Measurements from ENCODE around the gene FAF2. TPM values are rescaled to one million over a fixed set of nuclear protein-coding genes. Genes with fewer than 3 reads are reported as not detected.

FAF2 gene
- total RNA-seq, 4 donors from 2014 or later, result 25.3 to 27.7 (median 25.5) TPM

- no peaks in the 10 kb centered on the region for H3K4me1 ChIP-seq
- 51 to 68% methylated on average over 6 to 8 of the region's 18 CpGs for WGBS, 2 donors (ENCODE audit: low coverage in 1 of 2)
- no peak for ATAC-seq
- H3K36me3 ChIP-seq, result no peaks in the 10 kb centered on the region
- no peaks in the 10 kb centered on the region for H3K9me3 ChIP-seq
- no peak overlapping the region for H3K4me3 ChIP-seq
- no peak overlapping the region for H3K27ac ChIP-seq
- H3K27me3 ChIP-seq, result peaks cover 33% of the 10 kb centered on the region
- TF ChIP-seq POLR2AphosphoS5 (IDR thresholded peaks at IDR 0.05) (no peak), POLR2A (IDR thresholded peaks at IDR 0.05) (no peak), EP300 (IDR thresholded peaks at IDR 0.05) (no peak)
- TF ChIP-seq, protein P1, sequence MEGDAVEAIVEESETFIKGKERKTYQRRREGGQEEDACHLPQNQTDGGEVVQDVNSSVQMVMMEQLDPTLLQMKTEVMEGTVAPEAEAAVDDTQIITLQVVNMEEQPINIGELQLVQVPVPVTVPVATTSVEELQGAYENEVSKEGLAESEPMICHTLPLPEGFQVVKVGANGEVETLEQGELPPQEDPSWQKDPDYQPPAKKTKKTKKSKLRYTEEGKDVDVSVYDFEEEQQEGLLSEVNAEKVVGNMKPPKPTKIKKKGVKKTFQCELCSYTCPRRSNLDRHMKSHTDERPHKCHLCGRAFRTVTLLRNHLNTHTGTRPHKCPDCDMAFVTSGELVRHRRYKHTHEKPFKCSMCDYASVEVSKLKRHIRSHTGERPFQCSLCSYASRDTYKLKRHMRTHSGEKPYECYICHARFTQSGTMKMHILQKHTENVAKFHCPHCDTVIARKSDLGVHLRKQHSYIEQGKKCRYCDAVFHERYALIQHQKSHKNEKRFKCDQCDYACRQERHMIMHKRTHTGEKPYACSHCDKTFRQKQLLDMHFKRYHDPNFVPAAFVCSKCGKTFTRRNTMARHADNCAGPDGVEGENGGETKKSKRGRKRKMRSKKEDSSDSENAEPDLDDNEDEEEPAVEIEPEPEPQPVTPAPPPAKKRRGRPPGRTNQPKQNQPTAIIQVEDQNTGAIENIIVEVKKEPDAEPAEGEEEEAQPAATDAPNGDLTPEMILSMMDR (IDR thresholded peaks at IDR 0.05), result no peak
Measured at GRCh38 chr5:176553260-176554085, 105.3 kb downstream of the FAF2 start.

- WGBS, 2 donors (ENCODE audit: low coverage in 1 of 2), result 89 to 96% methylated on average over 8 to 13 of the region's 13 CpGs
- H3K36me3 ChIP-seq, result no peaks in the 10 kb centered on the region
- H3K4me1 ChIP-seq, result no peaks in the 10 kb centered on the region
- H3K9me3 ChIP-seq, result no peaks in the 10 kb centered on the region
- H3K27me3 ChIP-seq, result peaks cover 67% of the 10 kb centered on the region
- no peak for ATAC-seq
- no peak for TF ChIP-seq EP300 (IDR thresholded peaks at IDR 0.05)
- TF ChIP-seq, protein P1 (IDR thresholded peaks at IDR 0.05), result no peak
- TF ChIP-seq POLR2AphosphoS5 (IDR thresholded peaks at IDR 0.05), result no peak
- TF ChIP-seq POLR2A (IDR thresholded peaks at IDR 0.05), result no peak
- no peak overlapping the region for H3K27ac ChIP-seq
- H3K4me3 ChIP-seq, result no peak overlapping the region
Measured at GRCh38 chr5:176557846-176558245, 109.7 kb downstream of the FAF2 start.

Small RNAs within 50 kb of the gene (small RNA-seq; reads per million reads assigned to genes)
- 0 reads per million in 4 donors for gene AC010297.1
- 0 reads per million in 4 donors for gene RF00019
- 0 reads per million in 4 donors for gene RN7SL684P

Other genes with a start within 250 kb of the FAF2 start
- 10 to 100 TPM; 11.2 to 84.5 (median 32.7) TPM for gene SIMC1, start 210.0 kb upstream of the FAF2 start, total RNA-seq
- gene KIAA1191, start 86.6 kb upstream of the FAF2 start, total RNA-seq, result 100 to 1,000 TPM; 130 to 157 (median 140) TPM
- 10 to 100 TPM in 3 of 4 donors, 1 to 10 TPM in 1; 4.4 to 23.3 (median 10.8) TPM for gene ARL10, start 82.9 kb upstream of the FAF2 start, total RNA-seq
- 10 to 100 TPM in 3 of 4 donors, 1 to 10 TPM in 1; 9.1 to 22.3 (median 14.3) TPM for gene NOP16, start 59.8 kb upstream of the FAF2 start, total RNA-seq
- 100 to 1,000 TPM in 3 of 4 donors, 10 to 100 TPM in 1; 87.1 to 190 (median 157) TPM for gene HIGD2A, start 59.6 kb upstream of the FAF2 start, total RNA-seq
- gene CLTB, start 31.8 kb upstream of the FAF2 start, total RNA-seq, result 100 to 1,000 TPM; 222 to 285 (median 240) TPM
- 10 to 100 TPM in 3 of 4 donors, 1 to 10 TPM in 1; 8.9 to 15.9 (median 12.4) TPM for gene RNF44, start 89.0 kb downstream of the FAF2 start, total RNA-seq
- gene CDHR2, start 101.0 kb downstream of the FAF2 start, total RNA-seq, result under 1 TPM in 1 of 4 donors, not detected in 3; 0.15 TPM
- gene GPRIN1, start 161.8 kb downstream of the FAF2 start, total RNA-seq, result 1 to 10 TPM in 1 of 4 donors, under 1 TPM in 3; 0.16 to 1.1 (median 0.63) TPM
- gene SNCB, start 182.1 kb downstream of the FAF2 start, total RNA-seq, result not detected
- gene EIF4E1B, start 182.3 kb downstream of the FAF2 start, total RNA-seq, result not detected
- 10 to 100 TPM; 11.0 to 20.2 (median 15.4) TPM for gene TSPAN17, start 199.1 kb downstream of the FAF2 start, total RNA-seq

All from gastroesophageal sphincter (tissue), 4 donors.